ENCODE measurements around the gene COL2A1.

COL2A1 gene

DNA sequence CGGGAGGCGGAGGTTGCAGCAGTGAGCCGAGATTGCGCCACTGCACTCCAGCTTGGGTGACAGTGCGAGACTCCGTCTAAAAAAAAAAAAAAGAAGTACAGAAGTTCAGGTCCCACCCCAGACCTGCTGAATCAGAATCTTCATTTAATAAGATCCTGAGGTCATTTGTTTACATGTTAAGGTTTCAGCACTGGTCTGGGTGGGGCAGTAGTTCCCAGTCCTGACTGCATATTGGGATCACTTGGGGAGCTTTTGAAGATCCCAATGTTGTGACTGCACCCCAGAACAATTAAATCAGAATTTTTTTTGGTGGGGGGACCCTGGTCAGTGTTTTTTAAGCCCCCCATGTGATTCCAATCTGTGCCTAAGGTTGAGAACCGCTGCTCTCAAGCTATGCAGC is 11.7 kb upstream of the COL2A1 start:
- no peak for DNase-seq (ENCODE audit: low read depth in 2 of 3, low spot score in 2 of 3)

DNA sequence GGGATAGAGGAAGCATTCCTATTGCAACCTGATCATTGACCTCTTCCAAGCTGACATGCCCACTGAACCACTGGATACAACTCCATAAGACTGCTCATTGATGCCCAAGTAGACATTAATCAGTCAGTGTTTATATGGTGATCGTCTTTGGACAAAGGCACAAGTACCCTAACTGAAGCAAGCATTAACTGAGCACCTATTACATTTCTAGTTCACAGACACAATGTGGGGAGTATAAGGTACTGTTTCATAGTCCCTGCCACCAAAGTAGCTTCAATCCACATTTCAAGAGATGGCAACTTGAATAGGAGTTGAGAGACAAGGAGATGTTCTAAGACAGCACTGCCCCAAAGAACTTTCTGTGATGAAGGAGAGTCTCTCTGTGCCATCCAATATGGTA is 10.9 kb upstream of the COL2A1 start:
- no peak for DNase-seq (ENCODE audit: low read depth in 2 of 3, low spot score in 2 of 3)

DNA sequence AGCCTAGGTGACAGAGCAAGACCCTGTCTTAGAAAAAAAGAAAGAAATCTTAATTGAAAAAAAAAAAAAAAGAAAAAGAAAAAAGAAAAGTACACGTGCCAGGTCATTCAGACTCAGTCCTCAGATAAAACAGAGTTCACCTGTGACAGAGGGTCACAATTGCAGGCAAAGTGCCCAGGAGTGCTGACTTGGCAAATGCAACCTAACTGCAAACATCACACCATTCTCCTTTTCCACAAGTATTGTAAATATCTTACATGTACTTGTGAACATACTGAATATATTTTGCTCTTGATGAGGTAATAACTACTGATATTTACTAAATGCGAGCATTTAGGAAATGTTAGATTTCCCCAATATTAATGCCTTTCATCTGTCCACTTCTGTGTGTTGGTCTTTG is 9.0 kb upstream of the COL2A1 start:
- DNase-seq (ENCODE audit: low read depth in 2 of 3, low spot score in 2 of 3), result no peak

DNA sequence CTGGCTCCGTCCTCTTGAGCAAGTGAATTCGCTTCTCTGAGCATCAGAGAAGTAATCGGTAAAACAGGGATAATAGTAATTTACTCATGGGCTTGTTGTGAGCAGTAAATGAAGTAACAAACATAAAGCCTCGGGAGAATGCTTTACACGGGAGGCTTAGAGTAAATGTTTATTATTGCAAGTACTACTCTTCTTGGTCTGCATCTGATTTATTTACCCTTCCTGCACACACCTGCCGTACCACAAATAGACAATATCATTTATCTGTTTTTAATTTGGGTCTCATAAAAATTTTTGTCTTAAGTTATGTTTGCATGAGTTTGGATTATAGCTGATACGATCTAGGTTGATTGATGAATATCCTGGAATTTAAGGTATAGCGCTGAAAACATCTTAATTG is 7.8 kb upstream of the COL2A1 start:
- no peak for DNase-seq (ENCODE audit: low read depth in 2 of 3, low spot score in 2 of 3)

DNA sequence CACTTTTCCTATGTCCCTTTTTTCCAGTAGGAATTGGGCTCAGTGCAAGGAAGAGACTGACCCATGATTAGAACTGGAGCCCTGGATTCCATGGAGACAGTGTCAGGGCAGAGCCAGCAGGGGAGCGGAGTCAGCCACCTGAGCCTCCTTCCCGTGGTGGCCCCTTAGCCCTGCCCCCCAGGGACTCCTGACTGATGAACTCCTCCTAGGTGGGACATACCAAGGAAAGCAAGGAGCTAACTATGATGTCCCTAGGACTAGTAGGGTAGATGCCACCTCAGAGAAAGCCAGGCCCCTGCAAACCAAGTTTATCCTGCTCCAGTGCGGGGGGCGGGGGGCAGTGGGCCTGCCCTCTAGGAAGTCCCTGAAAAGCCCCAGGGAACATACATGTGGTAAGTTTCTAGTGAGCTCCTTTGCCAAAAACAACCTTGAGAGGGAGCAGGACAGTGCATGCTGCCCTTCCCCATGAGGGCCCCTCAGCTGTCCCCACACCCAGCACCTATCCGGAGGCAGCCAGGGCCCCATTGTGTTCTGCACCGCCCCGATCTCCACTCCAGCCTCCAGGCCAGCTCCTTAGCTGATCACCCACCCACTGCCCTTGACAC is 6.2 kb upstream of the COL2A1 start:
- no peak for DNase-seq (ENCODE audit: low read depth in 2 of 3, low spot score in 2 of 3)

DNA sequence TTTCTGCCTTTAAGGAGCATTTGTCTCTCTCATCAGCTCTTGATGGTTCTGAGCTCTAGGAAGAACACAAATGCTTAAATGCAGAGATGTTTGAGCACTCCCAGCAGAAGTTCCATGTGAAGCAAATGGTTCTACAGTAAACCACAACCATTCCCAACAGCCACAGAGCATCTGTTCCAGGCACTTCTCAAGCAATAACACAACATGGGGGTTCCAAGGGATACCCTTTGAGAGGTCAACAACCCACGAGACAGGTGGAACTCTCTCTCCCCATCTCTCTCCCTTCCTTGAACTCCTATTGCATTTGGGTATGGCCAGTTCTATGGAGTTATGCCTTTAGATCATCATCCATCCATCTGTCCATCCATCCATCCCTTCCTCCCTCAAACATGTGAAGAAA is 5.2 kb upstream of the COL2A1 start:
- no peak for DNase-seq (ENCODE audit: low read depth in 2 of 3, low spot score in 2 of 3)

DNA sequence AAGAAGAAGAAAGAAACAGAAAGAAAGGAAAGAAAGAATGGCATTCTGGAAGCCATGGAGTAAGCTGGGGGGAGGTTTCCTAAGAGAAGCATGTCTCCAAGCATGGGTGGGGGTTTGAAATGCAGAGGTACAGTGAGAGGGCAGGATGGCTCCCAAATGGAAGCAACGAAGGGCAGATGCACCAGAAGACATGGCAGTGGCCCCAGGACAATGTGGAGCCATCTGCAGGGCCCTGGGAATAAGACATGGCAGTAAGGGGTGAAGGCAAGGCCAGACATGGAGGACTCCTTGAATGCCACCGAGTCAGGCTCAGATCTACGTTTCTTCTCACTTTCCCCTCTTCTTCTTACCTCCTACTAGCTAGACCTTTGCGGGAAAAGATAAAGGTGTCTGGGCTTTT is 4.7 kb upstream of the COL2A1 start:
- DNase-seq (ENCODE audit: low read depth in 2 of 3, low spot score in 2 of 3), result no peak

DNA sequence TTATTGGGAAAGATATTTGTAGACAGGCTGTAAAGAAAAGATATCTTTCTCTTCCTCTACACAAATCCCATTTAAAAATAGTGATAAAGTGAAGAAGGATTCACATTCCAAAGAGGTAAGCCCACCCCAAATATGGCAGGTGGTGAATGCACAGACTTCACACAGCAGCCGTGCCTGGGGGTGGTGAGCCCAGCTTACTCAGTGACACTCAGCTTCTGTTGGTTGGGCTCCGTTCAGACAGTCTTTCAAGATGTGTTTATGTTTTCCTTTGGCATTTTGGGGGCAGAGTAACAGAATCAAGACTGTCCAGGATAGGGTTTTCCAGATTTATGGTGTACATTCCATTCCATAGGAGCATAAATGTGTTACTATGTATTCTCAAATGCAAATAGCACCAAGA is 4.1 kb upstream of the COL2A1 start:
- no peak for DNase-seq (ENCODE audit: low read depth in 2 of 3, low spot score in 2 of 3)

DNA sequence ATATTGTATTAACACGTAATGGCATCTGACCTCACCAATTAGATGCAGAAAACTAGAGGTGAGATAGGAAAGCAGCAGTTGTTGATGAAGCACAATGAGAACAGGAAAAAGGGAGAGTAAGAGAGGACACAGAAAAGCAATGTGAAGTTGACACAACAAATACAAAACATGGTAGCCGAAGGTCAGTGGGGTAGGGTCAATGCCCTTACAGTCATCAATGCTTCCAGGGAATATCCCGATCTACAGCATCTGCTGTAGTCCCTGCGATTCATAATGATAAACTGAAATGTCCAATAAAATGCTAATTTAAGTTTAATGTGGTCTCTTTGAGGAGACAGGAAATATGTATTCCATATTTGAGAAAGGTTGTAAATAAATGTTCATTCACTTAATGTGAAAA is 2.9 kb upstream of the COL2A1 start:
- DNase-seq (ENCODE audit: low read depth in 2 of 3, low spot score in 2 of 3), result no peak

DNA sequence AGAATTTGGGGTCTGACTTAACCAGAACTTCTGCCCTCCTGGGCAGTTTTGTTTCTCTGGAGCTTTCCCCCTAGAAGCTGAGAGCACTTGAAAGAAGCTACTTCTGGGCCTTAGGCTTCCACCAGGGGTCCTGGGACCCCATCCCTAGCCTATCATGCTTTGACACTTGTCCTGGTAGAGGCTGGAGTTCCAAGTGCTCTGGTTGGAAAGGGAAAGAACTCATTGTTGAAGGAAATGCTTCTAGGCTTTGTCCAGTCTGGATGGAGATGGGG is 1.4 kb upstream of the COL2A1 start:
- no peak for DNase-seq (ENCODE audit: low read depth in 2 of 3, low spot score in 2 of 3)

DNA sequence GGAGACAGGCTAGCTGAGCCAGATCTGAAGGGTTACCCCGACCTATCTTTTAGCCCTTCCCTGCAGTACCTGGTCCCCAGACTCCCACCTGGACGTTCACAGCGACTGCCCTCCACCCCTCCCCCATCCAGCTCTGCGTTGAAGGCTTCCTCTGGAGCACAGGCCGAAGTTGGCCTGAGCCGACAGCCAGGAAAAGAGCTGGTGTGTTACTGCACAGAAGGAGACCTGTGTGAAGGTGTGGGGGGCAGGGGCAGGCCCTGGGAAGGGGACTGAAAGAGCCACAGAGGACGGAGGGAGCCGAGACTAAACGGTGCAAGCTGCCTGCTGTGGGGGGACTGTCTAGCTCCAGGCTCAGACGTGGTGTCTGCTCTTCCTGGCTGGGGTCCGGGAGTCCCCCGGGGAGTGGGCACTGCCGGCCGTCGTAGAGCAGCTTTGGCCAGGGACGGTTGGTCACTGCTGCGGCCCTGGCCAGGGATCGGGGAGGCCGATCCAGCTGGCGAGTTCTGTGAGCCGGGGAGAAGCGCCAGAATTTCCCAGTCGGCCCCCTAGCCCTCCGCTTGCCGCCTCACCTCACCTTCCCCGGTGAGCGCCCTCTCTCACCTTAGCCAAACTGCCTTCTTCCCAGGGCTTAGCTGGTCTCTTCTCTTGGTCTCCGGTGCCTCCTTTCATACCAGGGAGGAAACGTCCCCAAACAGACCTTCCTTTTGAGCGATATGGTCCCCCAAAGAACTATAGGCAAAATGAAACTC is 899 bp upstream of the COL2A1 start:
- DNase-seq (ENCODE audit: low read depth in 2 of 3, low spot score in 2 of 3), result no peak

DNA sequence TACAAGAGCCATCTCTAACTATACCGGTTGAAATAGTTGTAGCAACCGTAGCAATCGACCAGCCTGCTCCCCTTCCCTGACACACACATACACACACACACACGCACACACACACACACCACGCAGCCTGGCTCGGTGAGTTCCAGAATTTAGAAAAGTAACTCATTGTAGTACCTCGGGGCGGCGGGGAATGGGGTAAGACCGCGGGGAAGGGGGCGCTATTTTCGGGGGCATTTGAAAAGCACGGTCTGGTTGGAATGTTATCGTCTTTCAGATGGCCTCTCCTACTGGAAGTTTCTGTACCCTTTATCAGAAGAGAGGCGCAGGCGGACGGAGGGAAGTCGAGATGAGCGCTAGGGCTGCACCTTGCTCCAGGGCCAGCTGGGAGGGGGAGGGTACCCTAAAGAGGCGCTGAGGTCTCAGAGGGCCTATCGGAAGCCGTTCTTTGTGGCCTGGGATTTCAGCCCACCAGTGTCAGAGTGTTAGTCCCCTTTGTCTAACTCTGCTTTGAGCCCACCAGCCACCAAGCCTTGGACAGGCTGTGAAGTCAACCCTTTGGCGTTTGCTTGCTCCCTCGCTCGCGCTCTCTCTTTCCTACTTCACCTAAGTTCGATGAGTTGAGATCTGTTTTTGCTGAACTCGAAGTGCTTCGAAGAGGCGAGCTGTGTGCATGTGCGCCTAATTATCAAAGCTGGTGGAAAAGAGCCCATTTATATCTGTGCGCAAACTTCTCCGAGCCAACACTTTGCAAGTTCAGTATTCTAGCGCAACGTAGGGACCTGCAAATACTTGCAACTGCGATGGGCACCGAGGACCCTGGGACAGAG is 837 bp downstream of the COL2A1 start:
- no peak for DNase-seq (ENCODE audit: low read depth in 2 of 3, low spot score in 2 of 3)

DNA sequence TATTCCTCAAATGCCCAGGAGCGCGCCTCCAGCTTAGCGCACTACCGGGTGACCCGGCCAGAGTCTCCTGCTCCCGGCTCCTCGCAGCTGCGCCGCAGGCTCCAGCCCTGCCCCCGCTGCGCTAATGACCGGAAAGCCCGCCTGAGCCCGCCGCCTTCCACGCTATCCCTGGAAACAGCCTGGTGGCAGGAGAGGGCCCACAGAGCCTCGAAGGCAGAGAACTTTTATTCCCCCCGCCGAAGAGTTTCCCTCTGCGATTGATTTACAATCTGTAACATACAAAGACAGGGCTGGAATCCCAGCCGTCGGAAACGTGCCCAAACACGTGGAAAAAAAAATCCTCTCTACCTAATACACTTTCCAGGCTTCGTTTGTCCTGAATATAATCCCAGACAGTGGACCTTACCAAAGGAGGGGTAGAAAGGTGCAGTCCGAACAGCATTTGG is 1.5 kb downstream of the COL2A1 start:
- no peak for DNase-seq (ENCODE audit: low read depth in 2 of 3, low spot score in 2 of 3)

DNA sequence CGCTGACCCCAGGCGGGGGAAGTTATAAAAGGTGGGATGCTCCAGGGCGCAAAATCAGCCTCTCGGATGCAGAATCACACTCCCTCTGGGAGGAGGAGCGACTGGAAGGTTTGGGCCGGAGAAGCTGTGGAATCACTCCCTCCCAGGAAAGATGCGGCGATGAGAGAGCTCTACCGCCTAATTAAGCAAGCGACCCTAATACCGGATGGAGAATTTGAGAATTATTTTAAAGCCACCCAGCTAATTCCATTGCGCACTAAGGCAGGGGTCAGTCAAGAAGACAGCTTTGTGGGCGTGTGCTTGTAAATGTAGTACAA is 1.9 kb downstream of the COL2A1 start:
- DNase-seq (ENCODE audit: low read depth in 2 of 3, low spot score in 2 of 3), result no peak

DNA sequence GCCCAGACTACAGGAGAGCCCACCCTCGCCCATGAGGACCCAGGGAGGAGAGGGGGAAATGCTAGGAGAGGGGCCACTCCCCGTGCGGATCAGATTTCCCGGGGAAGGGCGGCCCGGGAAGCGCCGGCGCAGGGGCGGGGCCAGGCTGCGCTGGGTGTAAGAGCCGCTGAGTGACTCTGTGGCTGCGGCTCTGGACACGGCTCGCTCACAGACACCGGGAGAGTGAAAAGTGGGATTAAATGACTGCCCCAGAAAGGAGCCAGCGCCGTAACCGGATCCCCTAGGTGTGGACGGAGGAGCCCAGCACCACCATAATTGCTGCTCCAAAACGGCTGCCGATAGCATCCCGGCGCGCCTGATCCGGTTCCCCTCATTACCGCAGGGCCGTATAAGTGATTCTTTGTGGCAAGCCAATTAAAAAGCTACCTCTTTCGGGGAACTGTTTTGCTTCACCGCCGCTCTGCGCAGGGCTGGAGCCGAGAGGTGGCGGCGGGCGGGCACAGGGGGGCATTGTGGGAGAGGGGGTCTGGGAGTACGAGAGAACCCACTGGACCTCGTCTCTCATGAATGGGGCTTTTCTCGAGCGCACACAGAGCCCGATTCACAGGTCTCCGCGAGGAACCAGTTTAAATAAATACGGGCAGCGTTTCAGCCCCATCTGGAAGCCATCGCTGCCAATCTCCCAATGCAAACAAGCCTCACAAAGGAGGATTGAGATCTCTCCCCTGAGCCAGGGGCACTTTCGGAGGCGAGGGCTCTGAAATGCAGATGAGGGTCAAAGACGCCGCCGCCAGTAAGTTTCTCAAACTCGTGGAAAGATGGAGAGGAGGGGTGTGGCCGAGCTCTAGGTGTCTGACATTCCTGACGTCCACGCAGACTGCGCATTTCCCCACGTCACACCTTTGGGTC is 2.5 kb downstream of the COL2A1 start:
- no peak for DNase-seq (ENCODE audit: low read depth in 2 of 3, low spot score in 2 of 3)

DNA sequence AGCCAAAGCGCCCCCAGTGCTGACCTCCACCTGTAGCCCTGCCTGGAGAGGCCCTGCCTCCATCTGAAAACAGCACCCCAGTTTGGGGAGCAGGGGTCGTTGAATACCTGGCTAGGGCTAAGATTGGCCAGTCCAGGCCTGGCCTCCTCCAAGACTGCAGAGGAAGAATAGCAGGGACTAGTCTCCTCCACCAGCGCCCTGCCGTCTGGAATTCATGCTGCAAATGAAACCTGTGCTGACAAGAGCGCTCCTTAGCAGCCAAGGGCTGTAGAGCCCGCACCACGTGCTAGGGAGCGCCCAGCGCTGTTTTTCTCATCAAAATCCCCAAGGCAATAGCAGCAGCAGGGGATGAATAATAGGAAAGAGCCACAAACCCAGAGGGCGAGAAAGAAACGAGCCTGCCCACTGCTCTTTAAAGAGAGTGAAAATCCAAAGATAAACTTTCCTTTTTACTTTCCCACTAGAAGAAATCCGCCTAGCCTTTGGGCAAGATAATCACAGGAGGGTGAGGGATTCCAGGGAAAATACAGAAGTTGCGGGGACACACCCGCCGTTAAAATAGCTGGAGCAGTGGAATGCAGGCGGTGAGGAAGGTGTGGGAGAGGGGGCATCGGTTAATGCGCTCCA is 3.3 kb downstream of the COL2A1 start:
- DNase-seq (ENCODE audit: low read depth in 2 of 3, low spot score in 2 of 3), result no peak

DNA sequence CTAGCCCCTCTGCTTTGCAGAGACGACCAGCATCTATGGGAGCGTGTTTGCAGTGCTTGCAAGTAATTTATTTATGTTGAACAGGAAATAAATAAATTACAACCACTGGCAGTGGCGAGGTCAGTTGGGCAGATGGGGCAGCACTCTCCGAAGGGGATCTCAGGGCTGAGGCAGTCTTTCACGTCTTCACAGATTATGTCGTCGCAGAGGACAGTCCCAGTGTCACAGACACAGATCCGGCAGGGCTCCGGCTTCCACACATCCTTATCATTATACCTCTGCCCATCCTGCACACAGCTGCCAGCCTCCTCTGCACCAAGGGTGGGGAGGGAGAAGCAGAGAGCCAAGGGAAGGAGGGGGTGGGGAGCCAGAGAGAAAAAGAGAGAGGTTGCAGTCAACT is 4.5 kb downstream of the COL2A1 start:
- no peak for DNase-seq (ENCODE audit: low read depth in 2 of 3, low spot score in 2 of 3)

DNA sequence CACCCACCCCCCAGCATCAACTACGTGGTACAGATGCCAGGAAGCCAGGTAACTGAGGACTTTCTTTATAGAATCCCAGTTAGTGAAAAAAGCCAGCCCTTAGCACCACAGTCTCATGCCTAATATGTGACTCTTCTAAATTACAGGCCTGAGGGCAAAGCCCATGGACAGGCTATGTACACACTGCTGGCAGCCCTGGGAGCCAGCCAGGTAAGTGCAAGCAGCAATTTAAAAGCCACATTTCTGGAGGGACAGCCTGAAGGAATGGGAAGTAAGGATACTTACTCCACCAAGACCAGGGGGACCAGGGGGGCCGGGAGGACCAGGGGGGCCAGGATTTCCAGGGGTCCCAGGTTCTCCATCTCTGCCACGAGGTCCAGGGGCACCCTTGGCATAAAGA is 7.0 kb downstream of the COL2A1 start:
- DNase-seq (ENCODE audit: low read depth in 2 of 3, low spot score in 2 of 3), result no peak

DNA sequence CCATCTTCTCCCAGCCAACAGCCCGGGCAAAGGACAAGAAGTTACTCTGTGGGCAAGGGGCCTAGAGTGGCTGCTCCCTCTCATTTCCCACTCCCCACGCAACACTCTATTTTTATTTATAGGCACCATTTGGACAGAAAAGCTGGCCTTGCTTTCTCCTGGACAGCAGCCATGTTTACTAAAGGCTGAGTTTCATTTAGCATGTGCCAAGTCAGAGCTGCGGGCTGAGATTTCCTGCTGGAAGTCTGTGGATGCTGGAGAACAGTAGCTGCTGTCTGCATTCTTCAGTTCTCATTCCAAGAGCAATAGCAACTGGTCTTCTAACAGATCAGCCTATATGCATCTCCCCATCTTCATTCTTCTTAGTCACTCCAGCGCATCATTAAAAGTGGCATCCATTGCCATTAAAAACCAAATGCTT is 8.3 kb downstream of the COL2A1 start:
- no peak for DNase-seq (ENCODE audit: low read depth in 2 of 3, low spot score in 2 of 3)

DNA sequence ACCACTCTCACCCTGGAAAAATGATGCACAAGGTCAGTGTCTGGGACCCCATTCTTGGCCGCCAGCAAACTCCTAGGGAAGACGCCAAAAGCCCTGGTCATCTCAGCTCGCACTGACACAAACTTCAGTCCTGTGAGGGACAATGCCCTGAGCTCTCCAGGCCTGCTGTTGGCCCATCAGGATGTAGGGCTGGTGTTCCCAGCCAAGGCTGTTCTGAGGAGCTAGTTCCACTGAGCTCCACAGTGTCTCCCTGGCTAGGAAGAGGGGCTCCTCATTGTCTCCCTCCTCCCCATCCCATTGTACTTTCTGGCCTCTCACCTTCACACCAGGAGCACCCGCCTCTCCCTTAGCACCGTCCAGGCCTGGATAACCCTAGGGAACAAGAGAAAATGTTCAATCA is 10.8 kb downstream of the COL2A1 start:
- no peak for DNase-seq (ENCODE audit: low read depth in 2 of 3, low spot score in 2 of 3)

DNA sequence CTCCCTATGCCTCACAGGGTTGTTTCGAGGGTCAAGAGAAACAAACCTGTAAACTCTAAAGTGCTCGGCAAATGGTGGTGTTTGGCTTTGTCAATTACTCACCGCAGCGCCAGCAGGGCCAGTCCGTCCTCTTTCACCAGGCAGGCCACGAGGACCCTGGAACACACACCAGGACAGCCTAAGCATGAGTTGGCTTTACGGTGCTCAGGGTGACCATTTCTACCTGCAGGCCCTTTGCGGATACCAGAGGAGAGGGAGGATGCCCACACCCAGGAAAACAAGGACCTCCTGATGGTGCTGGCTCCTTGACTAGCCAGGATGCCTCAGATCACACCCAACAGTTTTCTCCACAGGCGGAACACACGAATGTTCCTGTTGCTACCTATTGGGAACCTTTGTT is 11.5 kb downstream of the COL2A1 start:
- no peak for DNase-seq (ENCODE audit: low read depth in 2 of 3, low spot score in 2 of 3)

Data from activated CD8-positive, alpha-beta memory T cell treated with anti-CD3 and anti-CD28 coated beads for 48 hours (primary cell).